Left ventricle myocardium inferior (tissue), 1 donor: ENCODE results near the gene DGKE. TPM values are rescaled to one million over a fixed set of nuclear protein-coding genes. Genes with fewer than 3 reads are reported as not detected.

Source experiments
- DNase-seq: peaks from one replicate; pipeline ENCODE4 v3.0.0-alpha.2; 2020
- H3K27ac ChIP-seq: fragments of 200-600 bp; replicated peaks from 2 replicates; pipeline ENCODE4 v1.8.0; 2021
- H3K27me3 ChIP-seq: fragments of 200-600 bp; 2 replicates; pipeline ENCODE4 v1.8.0; 2021; ENCODE audit warnings: low read depth
- H3K36me3 ChIP-seq: fragments of 200-600 bp; 2 replicates; pipeline ENCODE4 v1.8.0; 2021
- H3K4me1 ChIP-seq: fragments of 200-600 bp; 2 replicates; pipeline ENCODE4 v1.8.0; 2021
- H3K4me3 ChIP-seq: fragments of 200-600 bp; 2 replicates; pipeline ENCODE4 v1.8.0; 2021; ENCODE audit warnings: mild to moderate bottlenecking, moderate library complexity
- H3K9me3 ChIP-seq: fragments of 200-600 bp; replicated peaks from 2 replicates; pipeline ENCODE4 v1.8.0; 2021
- CTCF ChIP-seq: fragments of 200-600 bp; IDR thresholded peaks from 2 replicates; pipeline ENCODE4 v1.8.0; 2021; ENCODE audit warnings: antibody characterized with exemption, mild to moderate bottlenecking, borderline replicate concordance
- intact Hi-C: fragments of 100-400 bp; cut with micrococcal nuclease; formaldehyde crosslinking; loops from one replicate; pipeline ENCODE4 v1.11.0; 2022
- total RNA-seq: library from RNA; stranded (reverse); fragmentation: NEBNext Ultra II Directional; extraction: Animal tissue kit (Norgen Biotek cat#: 25700); gene quantifications from one replicate; pipeline ENCODE4 v1.2.1, GENCODE V29; 2021
- donor health status: DM: no; HTN: yes; CAD: no; lungs with severe emphysema.

DGKE gene
- total RNA-seq, 1 donor from 2014 or later: 4.2 TPM

GRCh38 chr17:56885312-56885657 lies 51.3 kb downstream of the DGKE start:
- no peak for TF ChIP-seq CTCF
- DNase-seq: no peak
- Histone ChIP-seq H3K27me3 (no peaks in the 10 kb centered on the region), H3K4me3 (no peak overlapping the region), H3K27ac (no peak overlapping the region), H3K4me1 (no peaks in the 10 kb centered on the region), H3K9me3 (peaks cover 13% of the 10 kb centered on the region), H3K36me3 (peaks cover 37% of the 10 kb centered on the region)
- intact Hi-C loops: no loop called here

- Histone ChIP-seq H3K36me3 (peaks cover 47% of the 10 kb centered on the region), H3K4me3 (no peak overlapping the region), H3K9me3 (peaks cover 13% of the 10 kb centered on the region), H3K27me3 (no peaks in the 10 kb centered on the region), H3K4me1 (no peaks in the 10 kb centered on the region), H3K27ac (no peak overlapping the region)
- TF ChIP-seq CTCF: no peak
- DNase-seq: no peak
- intact Hi-C loops: no loop called here
Measured at GRCh38 chr17:56886288-56886731, 52.4 kb downstream of the DGKE start.

- H3K4me1 ChIP-seq: no peaks in the 10 kb centered on the region
- H3K36me3 ChIP-seq: peaks cover 55% of the 10 kb centered on the region
- H3K27ac ChIP-seq: no peak overlapping the region
- DNase-seq: no peak
- no peaks in the 10 kb centered on the region for H3K27me3 ChIP-seq
- H3K9me3 ChIP-seq: peaks cover 13% of the 10 kb centered on the region
- intact Hi-C loops: no loop called here
- TF ChIP-seq CTCF: no peak
- H3K4me3 ChIP-seq: no peak overlapping the region
Measured at GRCh38 chr17:56887105-56887504, 53.2 kb downstream of the DGKE start.

GRCh38 chr17:56887552-56888467 lies 53.9 kb downstream of the DGKE start:
- intact Hi-C loops: no loop called here
- no peak overlapping the region for H3K27ac ChIP-seq
- TF ChIP-seq CTCF: no peak
- no peaks in the 10 kb centered on the region for H3K27me3 ChIP-seq
- no peak for DNase-seq
- H3K4me3 ChIP-seq: no peak overlapping the region
- no peaks in the 10 kb centered on the region for H3K4me1 ChIP-seq
- peaks cover 13% of the 10 kb centered on the region for H3K9me3 ChIP-seq
- peaks cover 62% of the 10 kb centered on the region for H3K36me3 ChIP-seq

GRCh38 chr17:56890390-56890789 lies 56.4 kb downstream of the DGKE start:
- Histone ChIP-seq H3K9me3 (peaks cover 13% of the 10 kb centered on the region), H3K4me1 (peaks cover 9% of the 10 kb centered on the region), H3K36me3 (peaks cover 88% of the 10 kb centered on the region), H3K4me3 (no peak overlapping the region), H3K27ac (no peak overlapping the region), H3K27me3 (no peaks in the 10 kb centered on the region)
- no peak for DNase-seq
- intact Hi-C loops: no loop called here
- TF ChIP-seq CTCF: no peak
